HG02840 (cell line): ENCODE results near the gene PUSL1.
A peak's percentile ranks its signal among the peaks of the same experiment; 100 is the strongest.

Source experiments
- ATAC-seq: cut with Tn5 transposase; IDR thresholded peaks from one replicate; pipeline ENCODE4 v1.9.1; 2021; ENCODE audit warnings: mild to moderate bottlenecking, moderate library complexity, moderate number of reproducible peaks; ENCODE audit not compliant: unreplicated experiment, low FRiP score

The PUSL1 gene

DNA sequence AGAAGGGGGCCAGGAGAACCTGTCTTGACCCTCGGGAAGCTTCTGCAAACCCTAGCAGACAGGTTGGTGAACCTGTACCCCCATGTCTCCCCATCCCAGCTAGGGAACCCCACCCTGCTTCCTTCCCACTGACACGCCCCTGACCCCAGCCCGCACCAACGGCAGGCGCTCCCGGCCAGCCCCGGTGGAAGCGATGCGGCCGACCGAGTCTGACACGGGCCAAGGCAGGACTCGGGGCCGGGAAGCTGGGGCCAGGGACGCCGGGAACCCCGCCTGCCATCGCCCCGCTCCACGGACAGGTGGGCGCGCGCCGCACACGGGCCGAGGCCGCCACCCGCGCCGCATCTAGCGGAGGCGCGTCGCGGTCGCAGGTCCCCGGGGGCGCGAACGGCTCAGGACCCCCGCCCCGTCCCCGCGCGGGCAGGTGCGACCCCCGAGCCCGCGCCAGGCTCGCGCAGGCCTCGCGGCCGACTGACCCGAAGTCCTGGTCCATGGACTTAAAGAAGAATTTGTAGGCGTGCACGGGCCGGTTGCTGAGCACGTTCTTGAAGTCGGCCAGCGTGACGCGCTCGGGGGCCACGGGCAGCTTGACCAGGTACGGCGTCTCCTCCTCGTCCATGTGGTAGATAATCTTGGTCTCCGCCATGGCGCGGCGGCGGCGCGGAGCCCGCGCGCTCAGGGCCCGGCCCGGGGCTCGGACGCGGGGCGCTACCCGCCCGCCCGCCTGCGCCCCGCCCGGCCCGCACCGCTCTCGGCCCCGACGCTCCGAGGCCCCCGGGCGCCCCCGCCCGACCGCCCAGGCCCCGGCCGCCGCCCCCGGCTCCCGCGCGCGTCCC lies 40.2 kb downstream of the PUSL1 start:
- peak; percentile 31 for ATAC-seq

DNA sequence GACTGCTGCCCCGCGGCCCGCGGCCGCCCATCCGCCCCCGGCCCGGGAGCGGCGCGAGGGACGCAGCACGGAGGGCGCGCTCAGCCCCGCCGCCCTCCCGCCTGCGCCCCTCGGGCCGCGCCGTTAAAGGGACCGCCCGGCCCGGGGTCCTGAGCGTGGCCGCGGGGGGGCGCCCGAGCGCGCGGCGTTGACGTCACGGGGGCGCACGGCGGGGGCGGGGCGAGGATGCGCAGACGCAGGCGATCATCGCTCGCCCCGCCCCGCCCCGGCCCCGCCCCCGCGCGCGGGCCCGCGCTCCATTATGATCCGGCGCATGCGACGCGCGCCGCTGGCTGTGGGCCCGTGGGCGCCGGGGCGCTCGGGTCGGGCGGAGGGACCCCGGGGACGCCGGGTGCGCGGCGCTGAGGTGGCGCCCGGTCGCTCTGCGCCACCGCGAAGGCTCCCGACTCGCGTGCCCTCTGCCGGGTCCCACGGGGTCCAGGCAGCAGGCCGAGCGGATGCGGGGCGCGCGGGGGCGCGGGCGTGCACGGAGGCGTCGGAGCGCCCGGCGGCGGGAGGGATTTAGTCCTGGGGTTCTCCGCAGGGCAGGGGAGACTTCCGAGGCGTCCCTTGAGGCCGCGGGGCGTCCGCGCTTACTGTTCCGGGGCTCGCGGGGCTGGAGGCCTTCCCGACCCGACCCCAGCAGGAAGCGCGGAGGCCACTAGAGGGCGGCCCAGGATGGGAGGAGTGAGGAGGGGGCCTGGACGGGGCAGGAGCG lies 41.0 kb downstream of the PUSL1 start, which contains the start of gene DVL1:
DVL1 (minus strand) TSS at position 163 of the 757 bp plus-strand sequence. CDS start 353 bp downstream, outside the sequence.
- ATAC-seq, result peak; percentile 44

DNA sequence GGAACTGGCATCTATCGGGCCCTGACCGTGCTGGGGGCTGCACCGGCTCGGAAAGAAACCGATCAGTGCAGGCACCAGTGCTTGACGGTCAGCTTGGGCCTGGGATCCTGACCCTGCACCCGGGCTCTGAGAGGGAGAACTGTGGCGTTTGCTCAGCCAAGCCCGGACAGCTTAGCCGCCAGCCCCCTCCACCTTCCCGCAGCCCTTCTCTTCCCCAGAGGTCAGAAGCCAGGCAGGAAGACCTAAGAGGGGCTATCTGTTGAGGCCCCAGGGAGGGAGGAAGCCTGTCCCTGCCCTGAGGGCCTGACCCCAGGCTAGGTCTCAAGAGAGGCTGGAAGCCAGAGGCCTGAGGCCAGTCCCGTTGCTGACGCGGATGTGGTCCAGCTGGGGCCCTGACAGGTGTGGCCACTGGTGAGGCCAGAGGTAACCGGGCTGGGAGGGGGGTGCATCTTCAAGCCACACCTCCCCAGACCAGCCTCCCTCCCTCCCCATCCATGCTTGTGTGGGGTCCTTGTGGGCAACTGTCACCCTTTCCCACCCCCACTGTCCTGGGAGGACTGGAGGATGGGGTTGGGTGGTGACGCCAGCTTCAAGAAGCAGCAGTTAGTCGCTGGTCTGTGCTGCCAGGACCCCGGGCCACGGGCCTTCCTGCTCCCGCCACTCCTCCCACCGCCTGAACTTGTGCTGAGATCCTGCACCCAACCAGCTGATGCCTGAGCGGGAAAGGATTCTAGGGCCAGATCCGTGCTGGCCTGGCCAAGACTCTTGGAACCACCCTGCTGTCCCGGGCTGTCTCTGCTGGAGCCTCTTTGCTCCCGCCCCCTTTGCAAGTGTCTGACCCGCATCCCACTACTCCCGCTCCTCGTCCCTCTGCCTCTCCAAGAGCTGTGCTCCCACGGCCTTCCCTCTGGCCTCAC lies 43.4 kb downstream of the PUSL1 start:
- no peak for ATAC-seq

DNA sequence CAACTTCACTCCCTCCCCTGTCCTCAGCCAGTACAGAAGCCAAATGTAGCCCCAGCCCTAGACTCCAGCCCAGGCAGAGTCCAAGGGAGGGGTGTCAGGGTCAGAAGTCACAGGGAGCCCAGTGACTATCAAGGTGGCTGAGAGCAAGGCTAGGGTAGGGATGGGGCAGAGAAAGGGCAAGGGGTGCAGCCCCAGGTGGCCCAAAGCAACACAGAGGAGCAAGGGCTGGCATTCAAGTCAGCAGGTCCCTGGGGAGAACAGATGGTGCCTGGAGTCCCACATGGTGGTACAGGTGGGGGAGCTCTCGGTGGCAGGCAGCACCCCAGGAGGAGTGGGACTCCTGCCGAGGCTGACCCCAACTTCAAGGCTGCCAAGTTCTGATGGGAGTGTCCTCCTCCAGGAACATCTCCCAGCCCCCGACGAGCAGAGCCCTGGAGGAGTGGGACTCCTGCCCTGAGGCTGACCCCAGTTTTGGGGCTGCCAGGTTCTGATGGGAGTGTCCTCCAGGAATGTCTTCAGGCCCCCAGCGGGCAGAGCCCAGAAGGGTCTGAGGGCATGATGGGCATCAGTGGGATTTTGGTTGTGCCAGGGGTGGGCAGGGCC lies 44.5 kb downstream of the PUSL1 start:
- no peak for ATAC-seq

DNA sequence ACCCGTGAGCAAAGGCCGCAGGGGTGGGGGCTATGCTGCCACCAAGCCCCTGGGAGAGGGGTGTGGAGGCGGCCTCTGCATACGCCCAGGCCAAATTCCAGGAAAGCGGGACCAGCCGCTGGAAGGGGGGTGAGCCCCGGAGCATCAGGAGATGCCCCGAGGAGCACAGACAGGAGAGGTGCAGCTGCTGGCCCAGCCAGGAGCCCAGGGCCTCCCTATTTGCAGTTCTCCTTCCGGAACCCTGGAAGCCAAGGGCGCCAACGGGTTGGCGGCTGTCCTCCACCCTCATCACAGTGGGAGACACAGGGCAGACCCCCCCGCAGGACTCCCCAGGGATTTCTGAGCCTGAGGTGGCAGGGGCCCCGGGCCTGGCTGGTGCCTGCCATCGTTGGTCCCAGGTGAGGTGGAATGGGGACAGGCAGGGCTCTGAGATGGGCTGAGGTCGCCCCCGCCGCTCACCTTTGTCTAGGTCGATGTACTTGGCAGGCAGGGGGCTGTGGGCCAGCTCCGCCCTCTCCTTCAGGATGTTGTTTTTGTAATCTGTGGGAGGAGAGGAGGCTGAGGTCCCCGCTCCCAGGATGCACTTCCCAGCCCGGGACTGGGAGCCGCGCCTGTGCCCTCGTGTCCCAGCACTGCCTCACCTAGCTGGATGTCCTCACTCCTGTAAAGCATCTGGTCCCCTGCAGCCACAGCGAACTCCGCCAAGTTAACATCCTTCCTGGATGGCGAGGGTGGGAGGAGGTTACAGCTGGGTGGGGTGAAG lies 45.2 kb downstream of the PUSL1 start:
- no peak for ATAC-seq

DNA sequence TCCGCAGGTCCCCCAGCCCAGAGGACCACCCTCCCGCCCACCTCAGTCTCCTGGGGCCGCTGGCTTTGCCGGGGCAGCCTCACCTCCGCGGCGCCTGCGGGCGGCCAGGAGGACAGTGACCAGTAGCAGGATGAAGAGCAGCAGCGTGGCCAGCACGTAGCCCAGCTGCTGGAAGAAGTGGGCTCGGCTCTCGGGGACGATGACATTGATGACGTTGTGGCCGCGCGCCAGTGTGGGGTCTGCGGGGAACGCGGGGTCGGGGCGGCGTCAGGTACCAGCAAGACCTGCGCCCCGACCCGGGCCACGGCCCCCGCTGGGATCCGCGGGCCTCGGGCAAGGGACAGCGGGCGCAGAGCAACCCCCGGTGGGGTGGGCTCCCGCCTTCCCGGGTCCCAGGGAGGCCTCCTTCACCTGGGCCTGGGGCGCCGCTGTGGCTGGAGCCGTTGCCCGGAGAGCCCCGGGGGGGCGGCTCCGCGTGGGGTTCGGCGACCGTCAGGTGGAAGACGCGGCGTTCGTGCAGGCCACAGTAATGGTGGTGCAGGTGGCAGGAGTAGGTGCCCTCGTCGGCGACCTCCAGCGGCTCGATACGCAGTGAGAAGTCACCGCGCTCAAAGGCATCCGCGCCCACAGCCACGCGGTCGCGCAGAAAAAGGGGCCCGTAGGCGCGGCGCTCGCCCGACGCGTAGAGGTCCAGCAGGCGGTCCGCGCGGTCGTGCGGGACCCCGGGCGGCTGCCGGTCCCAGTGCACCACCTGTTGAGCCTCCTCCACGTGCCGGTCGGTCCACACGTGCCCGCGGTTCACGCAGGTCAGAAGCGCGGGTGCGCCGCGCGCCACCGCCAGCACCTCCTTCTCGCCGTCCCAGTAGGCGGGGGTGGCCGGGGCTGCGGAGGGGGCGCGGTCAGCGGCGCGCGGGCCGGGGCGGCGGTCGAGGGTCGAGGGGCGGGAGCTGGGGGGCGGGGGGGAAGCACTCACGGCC lies 46.2 kb downstream of the PUSL1 start:
- no peak for ATAC-seq

DNA sequence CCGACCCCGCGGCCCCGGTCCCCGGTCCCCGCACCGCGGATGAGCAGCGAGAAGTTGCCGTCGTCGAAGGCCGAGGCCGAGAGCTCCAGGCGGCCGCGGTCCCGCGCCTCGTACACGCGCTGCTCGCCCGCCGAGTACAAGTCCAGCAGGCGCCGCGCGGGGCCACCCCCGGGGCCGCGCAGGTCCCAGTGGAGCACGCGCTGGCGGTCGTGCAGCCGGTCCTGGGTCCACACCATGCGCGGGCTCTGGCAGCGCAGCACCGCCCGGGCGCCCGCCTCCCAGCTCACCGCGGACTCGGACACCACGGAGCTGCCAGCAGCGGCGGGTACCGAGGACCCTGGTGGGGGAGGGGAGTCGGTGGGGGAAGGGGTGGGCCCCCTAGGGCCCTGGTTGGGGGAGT lies 47.0 kb downstream of the PUSL1 start:
- no peak for ATAC-seq

DNA sequence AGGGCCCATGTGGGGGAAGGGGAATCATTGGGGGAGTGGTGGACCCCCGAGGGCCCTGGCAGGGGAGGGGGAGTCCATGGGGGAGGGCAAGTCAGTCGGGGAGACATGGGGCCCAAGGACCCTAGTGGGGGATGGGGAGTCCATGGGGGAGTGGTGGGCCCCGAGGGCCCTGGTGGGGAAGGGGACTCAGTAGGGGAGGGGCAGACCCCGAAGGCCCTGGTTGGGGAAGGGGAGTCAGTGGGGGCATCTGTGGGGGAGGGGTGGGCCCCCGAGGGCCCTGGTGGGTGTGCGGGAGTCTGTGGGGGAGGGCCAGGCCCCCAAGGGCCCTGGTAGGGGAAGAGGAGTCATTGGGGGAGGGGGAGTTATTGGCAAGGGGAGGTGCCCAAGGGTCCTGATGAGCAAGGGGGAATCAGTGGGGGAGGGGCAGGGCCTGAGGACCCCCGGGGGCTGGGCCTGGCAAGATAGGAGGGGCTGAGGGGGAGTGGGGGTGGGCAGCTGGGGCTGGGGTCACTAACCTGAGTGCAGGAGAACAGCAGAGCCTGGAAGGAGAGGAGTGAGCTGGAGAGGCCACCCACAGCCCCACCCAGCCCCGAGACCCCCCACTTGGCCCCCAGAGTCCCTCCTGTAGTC lies 47.9 kb downstream of the PUSL1 start:
- ATAC-seq, result no peak

DNA sequence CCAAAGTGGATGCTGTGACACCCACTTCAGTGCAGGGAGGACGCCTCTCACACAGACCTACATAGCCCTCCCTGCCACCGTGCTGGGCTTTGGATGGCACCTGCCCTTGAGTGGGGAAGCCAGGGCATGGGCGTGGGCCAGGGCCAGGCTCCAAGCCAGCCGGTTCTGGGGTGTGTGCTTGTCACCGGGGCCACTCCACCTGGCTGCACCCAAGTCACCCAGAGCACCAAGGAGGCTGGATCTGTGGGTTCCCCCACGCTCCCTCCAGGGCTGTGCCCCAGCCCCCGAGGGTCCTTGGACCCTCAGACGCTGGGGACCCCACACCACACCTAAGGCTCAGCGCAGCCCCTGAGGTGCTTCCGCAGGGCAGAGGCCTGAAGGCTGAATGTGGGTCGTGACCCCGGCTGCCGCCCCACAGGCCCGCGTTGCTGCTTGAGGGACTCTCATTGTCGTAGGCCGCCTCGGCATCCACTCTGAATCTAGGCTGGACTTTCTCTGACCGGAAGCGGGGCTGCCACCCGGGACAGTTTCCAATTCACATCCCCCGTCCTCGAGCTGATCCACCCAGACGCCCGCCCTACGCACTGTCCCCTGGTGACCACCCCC lies 48.5 kb downstream of the PUSL1 start:
- ATAC-seq, result no peak

DNA sequence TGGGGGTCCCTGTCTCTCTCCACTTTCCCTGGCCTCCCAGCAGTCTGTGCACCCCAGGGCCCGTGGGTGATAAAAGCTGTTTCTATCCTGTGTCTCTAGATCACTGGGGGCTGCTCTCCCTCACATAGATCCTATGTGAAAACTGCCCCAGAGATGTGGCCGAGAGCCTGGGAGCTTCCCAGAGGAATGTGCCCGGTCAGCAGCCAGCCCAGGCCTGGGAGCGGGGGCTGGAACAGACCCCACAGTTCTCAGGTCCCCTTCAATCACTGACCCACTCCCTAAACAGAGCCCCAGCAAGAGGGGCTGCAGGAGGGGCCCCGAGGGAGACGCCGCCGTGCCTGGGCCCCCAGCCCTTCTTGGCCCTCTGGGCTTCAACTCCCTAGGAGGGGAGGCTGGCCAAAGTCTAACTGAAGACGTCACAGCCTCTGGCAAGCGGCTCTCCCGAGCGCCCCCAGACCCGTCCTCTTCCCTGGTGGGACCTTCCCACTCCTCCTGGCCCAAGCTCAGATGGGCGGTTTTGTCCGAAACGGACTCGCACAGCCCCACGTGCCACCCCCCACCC lies 49.6 kb downstream of the PUSL1 start:
- no peak for ATAC-seq

DNA sequence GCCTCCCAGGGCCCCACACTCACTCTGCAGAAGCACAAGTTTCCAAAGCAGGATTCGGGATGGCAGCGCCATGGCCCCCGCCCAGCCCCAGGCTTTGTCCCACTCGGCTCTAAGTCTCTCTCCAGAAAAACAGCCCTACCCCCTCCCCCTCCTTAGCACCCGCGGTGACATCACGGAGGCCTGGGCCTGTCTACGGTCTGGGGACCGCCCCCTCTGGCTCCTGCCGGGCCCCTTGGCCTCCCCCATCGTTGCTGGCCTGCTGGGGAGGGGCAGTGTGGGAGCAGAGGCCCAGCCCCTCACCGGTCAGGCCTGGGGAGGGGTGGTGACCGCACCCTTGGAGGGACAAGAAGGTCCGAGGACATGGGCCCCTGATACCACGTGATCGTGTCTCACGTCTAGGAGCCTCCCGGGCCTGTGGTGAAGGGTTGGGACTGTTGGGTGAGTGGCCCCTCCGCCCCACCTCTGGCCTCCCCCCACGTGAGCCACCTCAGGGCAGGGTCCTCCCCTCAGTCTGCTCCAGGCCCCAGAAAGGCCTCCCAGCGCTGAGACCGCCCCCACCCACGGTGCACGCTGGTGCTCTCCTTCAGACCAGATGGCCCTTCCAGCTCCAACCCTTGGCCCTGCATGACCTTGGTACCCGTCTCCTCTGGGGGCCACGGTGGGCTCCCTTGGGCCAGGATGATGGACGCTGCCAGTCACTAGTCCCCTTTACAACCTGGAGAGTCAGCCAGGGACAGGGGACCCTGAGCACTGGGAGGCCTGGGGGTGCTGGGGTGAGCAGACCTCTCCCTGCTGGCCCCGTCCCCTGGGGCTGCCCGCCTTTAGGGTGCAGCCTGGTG lies 50.3 kb downstream of the PUSL1 start, which contains the start of gene MXRA8:
MXRA8 (minus strand) TSS at position 123 of the 839 bp plus-strand sequence; CDS start at position 72, 51 bp downstream.
- no peak for ATAC-seq

DNA sequence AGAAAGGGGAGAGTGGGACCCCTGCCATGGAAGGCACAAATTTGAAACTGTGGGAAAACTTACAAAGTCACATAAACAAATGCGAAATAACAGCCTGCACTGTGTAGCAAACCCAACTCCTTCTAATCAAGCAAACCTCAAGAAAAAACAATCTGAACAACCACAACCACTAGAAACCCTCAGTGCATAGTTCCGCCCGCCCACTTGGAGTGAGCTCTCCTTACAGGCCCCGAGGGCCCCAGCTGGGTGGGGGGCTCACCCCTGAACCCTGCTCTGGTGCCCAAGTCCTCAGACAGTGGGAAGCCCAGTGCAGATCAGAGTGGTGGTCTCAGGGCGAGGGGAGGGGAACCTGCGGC lies 50.9 kb downstream of the PUSL1 start:
- ATAC-seq, result no peak

DNA sequence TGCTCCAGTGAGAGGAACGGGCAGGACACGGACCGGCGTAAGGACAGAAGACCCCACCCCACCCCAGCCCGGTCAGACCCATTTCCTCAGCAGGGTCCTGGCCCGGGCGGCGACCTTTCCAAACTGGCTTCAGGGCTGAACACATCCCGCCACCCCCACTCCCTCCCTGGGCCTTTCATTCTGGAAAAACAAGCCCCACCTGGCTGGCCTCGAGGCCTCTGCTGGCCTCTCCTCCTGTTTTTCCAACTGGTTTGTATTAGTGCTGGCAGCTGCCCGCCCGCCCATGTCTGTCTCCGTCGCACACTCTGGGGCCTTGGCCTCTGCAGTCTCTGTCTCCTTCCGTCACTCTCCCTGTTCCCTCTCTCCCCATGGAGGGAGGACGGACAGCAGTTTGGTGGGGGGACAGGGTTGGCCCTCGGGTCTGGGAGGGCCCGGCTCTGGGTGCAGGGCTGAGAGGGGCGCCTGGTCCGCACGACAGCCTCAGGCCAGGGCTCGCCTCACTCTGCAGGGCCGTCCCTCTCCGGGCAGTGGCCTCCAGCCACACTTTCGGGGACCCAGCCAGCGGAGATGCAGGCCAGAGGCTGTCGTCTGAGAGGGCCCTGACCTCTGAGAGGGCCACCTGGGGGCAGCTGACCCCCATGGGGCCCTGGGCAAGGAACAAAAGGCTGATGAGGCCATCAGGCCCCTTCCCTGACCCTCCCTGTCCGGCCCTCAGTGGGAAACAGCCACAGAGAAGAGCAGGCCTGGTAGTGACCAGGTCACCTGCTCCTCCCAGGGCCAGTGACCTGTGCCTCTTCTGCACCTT lies 51.5 kb downstream of the PUSL1 start:
- ATAC-seq, result no peak

DNA sequence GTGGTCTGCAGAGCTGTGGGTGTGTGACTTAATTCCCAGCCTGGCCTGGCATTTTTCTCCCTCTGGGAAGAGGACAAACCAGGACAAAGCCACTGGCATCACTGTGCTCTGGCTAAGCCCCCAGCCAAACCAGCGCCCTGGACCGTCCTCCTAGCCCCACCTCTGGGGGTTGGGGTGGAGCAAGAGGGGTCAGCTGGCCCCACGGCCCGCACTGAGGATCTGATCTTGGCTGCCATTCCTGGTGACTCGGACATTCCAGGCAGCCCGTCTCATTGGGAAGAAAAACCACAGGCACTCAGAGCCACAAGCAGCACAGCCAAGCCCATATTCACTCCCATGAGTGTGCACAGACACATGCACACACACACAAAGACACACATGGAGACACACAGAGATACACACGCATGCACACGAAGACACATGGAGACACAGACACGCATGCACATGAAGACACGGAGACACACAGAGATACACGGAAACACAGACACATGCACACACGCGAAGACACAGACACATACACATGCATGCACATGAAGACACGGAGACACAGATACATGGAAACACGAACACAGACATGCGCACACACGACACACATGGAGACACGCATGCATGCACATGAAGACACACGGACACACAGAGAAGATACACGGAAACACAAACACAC lies 52.2 kb downstream of the PUSL1 start:
- no peak for ATAC-seq
